ENCODE data around the gene NPB.

NPB gene

DNA sequence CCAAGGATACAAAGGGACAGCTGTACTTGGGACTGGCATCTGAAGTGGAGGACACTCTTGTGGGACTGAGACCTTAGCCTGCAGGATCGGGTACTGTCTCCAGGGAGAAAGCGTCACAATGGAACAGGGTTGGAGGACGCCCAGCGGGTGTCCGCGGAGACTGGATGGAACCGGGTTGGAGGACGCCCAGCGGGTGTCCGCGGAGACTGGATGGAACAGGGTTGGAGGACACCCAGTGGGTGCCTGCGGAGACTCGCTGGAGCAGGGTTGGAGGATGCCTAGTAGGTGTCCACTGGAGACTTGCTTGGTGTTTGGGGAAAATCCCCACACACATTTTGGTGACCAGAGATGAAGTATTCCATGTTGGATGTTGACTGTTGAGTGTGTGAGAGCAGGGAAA, 45.2 kb downstream of the NPB start, which contains the start of gene MYADML2:
MYADML2 (minus strand) TSS at position 45 of the 400 bp plus-strand sequence. CDS start 5,492 bp downstream, outside the sequence.
- DNase-seq = peak; percentile 8

DNA sequence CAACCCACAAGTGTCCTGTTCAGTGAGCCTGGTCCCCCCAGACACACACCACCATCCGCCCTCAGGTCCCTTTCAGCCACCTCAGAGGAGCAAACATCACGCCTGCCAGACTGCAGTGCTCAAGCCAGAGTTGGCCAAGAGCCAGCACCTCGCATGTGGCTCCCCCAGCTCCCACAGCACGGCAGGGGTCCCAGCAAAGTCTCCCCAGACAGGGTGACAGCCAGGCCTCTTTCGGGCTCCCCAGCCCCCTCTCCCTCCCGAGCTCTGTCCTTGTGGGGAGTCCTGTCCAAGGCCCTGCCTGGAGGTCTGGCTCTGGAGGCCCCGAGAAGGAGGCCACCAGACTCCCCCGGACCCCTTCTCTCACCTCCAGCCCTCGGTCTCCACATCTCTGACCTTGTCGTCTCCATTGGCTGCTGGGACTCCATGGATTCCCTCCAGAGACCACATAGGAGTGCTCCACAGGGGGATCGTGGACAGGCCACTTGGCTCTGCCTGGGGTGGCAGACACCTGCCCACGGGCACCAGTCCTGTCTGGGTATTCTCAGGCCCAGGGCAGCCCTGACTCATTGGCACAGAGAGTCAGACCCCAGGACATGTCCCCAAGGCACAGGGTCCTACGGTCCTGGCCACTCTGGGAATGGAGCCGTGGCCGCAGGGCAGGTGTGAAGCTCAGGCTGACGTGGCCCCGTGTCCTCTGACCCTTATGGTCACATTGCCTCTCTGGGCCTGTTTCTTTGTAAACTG, 46.8 kb downstream of the NPB start:
- no peak for DNase-seq

GRCh38 chr17:81950501-81950900, 48.5 kb downstream of the NPB start:
- DNase-seq = no peak

- DNase-seq = no peak
Observed at GRCh38 chr17:81951785-81952684, 50.0 kb downstream of the NPB start.

All from NCI-H2029 (cell line).